KOPT-K1 (cell line): ENCODE measurements around the gene WASHC2C.
"Not testable (repeated sequence)": the region's sequence is repeated elsewhere in the genome, so short reads cannot be mapped to it uniquely, and the experiment has no call there.

Experiments used
- H3K27ac ChIP-seq: fragments of 200-600 bp; sonication (generic); 2 replicates; pipeline ENCODE4 v1.5.1; 2016; ENCODE audit warnings: antibody characterized with exemption, mild to moderate bottlenecking, low read depth, low read length; ENCODE audit not compliant: poor library complexity, severe bottlenecking
- H3K36me3 ChIP-seq: fragments of 200-600 bp; sonication (generic); 2 replicates; pipeline ENCODE4 v1.5.1; 2017; ENCODE audit warnings: antibody characterized with exemption, mild to moderate bottlenecking, low read length, moderate library complexity; ENCODE audit not compliant: insufficient read depth
- H3K9me3 ChIP-seq: fragments of 200-600 bp; sonication (generic); 2 replicates; pipeline ENCODE4 v1.5.1; 2017; ENCODE audit warnings: antibody characterized with exemption, low read length, mild to moderate bottlenecking; ENCODE audit not compliant: insufficient read depth, poor library complexity, severe bottlenecking

Gene WASHC2C

DNA sequence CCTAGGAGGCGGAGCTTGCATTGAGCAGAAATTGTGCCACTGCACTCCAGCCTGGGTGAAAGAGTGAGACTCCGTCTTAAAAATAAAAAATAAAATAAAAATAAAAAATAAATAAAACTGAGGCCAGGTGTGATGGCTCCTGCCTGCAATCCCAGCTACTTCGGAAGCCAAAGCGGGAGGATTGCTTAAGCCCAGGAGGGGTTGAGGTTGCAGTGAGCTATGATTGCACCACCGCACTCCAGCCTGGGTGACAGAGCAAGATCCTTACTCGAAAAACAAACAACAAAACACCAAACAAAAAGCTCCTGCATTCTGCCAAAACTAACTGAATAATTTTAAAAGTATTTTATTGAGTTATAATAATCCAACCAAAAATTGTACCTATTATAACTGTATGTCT, 84.0 kb downstream of the WASHC2C start:
- Histone ChIP-seq H3K36me3 (no peaks in the 10 kb centered on the region), H3K9me3 (no peaks in the 10 kb centered on the region), H3K27ac (no peak overlapping the region)

DNA sequence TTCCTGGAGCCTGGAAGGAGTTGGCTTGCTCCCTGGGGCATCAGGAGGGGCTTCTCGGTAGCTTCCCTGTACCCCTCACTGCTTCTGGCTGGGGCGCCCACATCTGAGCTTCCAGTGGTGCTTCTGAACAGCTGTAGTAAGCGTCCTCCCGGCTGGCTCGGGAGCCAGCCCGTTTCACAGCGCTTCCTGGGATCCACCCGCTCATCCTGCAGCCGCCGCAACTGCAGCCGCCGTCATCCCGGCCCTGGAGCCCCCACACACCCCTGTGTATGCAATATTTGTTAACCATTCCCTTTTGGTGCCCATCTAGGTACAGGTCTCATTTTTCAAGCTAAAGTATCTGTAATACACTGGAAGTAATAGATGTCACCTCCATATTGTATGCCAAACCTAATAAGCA, 85.9 kb downstream of the WASHC2C start:
- H3K9me3 ChIP-seq, H3K36me3 ChIP-seq, H3K27ac ChIP-seq: not testable (repeated sequence)

DNA sequence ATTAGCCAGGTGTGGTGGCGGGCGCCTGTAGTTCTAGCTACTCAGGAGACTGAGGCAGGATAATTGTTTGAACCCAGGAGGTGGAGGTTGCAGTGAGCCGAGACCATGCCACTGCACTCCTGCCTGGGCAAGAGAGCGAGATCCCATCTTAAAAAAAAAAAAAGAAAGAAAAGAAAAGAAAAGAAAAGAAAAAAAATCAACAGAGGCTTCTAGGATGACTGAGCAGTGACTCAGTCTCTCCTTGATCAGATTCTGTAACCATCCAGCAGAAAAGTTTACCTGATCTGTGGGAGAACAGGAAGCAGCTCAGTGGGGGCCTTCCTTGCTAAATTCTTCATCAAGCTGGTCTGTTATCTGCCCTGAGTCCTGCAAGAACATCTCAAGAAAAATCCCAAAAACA, 87.1 kb downstream of the WASHC2C start:
- H3K36me3 ChIP-seq, H3K27ac ChIP-seq: not testable (repeated sequence)
- peaks cover 11% of the 10 kb centered on the region for H3K9me3 ChIP-seq

DNA sequence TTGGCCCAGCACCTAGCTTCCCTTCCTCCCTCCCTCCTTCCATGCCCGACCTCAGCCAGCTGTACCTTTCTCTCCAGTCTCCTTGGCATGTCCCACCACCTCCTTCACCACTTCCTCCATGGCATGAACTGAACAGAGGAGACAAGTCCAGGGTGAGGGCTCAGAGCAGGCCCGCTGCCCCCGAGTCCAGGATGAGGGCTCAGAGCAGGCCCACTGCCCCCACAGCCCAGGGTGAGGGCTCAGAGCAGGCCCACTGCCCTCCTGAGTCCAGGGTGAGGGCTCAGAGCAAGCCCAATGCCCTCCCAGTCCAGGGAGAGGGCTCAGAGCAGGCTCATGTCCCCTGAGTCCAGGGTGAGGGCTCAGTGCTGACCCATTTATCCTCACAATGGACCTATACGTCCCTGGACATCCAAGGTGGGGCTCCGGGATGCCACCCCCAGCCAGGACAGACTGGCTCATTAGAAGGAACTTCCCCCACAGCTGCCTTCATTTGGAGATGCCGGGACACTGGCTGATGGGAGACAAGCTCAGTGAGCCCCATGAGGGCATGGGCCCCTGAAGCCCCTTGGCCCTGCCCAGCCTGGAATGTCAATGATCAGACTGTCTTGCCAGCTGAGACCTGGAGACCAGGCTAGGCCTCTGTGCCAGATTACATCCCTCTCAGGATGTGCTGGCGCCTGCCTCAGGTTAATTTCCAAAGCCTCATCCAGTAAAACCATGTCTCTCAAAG, 90.2 kb downstream of the WASHC2C start:
- H3K9me3 ChIP-seq, result peaks cover 11% of the 10 kb centered on the region
- no peak overlapping the region for H3K27ac ChIP-seq
- no peaks in the 10 kb centered on the region for H3K36me3 ChIP-seq

GRCh38 chr10:45817912-45818311, 90.8 kb downstream of the WASHC2C start:
- H3K36me3 ChIP-seq, result no peaks in the 10 kb centered on the region
- peaks cover 11% of the 10 kb centered on the region for H3K9me3 ChIP-seq
- no peak overlapping the region for H3K27ac ChIP-seq

DNA sequence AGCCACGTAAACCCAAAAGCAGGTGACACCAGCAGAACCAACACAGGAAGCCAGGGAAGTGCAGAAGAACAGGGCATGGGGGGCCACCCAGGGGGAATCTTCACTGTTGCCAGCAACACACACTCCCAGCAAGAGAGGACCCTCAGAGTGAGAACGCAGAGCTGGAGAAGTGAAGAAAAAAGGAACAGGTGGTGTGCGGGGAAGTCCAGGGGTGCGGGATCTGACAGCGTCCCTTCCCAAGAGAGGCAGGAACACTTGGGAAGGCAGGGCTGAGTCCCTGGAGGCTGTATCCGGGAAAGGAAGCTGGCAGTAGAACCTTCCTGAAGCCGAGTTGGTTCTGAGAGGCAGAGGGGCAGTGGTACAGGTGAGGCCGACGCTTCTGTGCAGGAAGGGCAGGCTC, 92.5 kb downstream of the WASHC2C start:
- peaks cover 11% of the 10 kb centered on the region for H3K9me3 ChIP-seq
- H3K36me3 ChIP-seq, result no peaks in the 10 kb centered on the region
- H3K27ac ChIP-seq, result no peak overlapping the region

GRCh38 chr10:45820107-45820830, 93.2 kb downstream of the WASHC2C start:
- H3K36me3 ChIP-seq, H3K27ac ChIP-seq: not testable (repeated sequence)
- H3K9me3 ChIP-seq, result peaks cover 11% of the 10 kb centered on the region

- not testable (repeated sequence) for H3K36me3 ChIP-seq, H3K27ac ChIP-seq, H3K9me3 ChIP-seq
Observed at GRCh38 chr10:45822918-45823317, 95.9 kb downstream of the WASHC2C start.
